Measurements from ENCODE around the gene SNRK.

The SNRK gene

GRCh38 chr3:43309372-43310305 is 23.3 kb downstream of the SNRK start:
- DNase-seq (ENCODE audit: low read depth) = no peak

- DNase-seq (ENCODE audit: low read depth) = no peak
Observed at GRCh38 chr3:43316783-43317460, 30.6 kb downstream of the SNRK start.

DNA sequence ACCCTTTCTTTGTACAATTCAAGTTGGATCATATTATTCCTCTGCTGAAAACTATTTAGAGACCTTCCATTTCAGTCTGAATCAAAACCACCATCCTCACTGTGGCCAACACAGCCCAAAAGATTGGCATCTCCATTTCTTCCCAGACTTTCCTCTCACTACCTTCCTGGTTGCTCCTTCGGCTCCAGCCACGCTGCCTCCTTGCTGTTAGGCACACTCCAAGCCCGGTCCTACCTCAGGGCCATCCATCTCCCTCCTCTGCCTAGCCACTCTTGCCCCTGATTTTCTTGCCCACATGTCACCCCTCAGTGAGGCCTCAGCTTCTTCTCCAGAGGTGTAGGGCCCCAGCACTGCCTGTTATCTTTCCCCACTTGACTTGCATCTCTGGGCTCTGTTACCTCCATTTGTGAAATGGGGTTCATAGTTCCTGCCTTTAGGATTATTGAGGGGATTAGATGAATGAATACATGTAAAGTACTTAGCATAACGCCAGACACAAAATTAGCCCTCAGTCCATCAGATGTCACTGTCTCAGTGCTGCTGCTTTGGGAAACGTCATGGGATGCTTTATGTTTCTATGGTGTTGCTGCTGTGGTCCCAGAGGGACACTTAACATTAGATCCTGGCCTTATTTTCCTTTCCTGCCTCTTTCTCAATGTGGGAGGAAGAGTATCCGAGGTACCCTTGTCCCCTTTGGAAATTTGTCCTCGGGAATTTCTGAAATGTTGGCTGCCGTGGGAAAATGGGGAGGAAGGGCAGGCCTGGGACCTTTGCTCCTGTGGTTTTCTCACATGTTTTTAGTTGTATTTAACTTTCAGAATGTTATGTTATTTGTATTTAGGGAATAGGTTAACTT is 31.3 kb downstream of the SNRK start:
- no peak for DNase-seq (ENCODE audit: low read depth)

DNA sequence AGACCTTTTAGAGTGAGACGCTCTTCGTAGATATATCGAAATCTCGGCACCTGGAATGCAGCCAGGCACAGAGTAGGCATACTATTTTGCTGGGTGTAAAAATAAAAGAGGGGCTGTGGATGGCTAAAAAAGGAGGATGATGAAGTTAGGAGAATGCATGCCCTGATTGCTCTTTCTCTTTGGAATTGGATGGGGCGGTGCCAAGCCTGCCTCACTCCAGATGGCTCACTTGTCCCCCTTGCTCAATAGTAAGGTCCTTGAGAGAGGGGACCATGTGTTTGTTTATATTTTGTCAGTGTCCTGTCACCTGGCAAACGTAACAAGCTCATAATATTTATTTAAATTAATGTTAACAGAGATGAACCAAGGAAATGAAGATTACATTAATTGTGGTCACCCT is 33.0 kb downstream of the SNRK start:
- no peak for DNase-seq (ENCODE audit: low read depth)

GRCh38 chr3:43319794-43320193 is 33.5 kb downstream of the SNRK start:
- DNase-seq (ENCODE audit: low read depth) = no peak

GRCh38 chr3:43320288-43320687 is 33.9 kb downstream of the SNRK start:
- DNase-seq (ENCODE audit: low read depth) = no peak

GRCh38 chr3:43323541-43323940 is 37.2 kb downstream of the SNRK start:
- no peak for DNase-seq (ENCODE audit: low read depth)

DNA sequence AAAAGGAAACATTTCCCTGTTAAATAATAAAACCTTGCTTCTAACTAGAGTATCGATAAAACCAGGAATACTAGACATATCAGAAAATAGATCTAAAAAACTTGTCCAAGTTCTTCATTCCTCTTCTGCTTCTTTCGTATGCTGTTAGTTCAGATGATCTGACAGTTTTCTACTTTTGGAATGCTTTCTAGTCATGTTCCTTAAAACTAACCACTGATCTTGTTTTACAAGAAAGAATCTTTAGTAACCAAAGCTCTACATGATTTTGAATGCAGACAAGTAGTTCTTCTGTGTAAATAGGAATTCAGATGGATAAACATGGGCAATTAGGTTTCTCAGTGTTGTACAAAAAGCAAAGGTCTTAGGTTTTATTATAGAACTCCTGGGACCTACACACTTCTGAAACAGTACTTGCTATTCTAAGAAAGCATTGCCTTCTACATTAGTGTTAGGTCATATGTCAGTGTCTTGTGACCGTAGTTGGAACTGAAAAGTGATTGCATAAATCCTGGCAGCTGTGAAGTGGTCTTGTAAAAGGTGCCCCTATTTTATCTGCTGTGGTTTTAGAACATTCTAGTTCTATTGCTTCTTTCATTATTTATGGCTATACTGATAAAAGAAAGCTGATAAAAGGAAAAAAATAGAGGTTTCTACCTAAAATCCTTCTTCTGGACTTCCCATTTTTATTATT is 40.7 kb downstream of the SNRK start:
- DNase-seq (ENCODE audit: low read depth) = no peak

GRCh38 chr3:43327582-43327979 is 41.2 kb downstream of the SNRK start:
- no peak for DNase-seq (ENCODE audit: low read depth)

DNA sequence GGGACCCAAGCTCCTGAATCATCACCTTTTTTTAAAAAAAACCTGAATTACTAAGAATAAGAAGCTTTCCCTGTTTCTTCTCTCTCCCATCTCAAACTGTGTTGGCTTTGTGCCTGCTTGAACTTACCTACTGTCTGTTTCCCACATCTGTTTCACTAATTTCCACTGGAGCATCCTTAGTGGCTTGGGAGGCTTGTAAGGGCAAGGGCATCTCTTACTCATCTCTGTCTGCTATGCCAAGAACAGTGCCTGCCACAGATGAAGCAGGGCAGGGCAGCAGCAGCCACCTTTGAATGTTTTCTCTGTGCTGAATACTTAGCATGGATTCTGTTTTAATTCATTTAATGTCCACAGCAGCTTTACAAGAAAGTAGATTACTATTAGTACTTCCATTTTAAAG is 42.3 kb downstream of the SNRK start:
- no peak for DNase-seq (ENCODE audit: low read depth)

DNA sequence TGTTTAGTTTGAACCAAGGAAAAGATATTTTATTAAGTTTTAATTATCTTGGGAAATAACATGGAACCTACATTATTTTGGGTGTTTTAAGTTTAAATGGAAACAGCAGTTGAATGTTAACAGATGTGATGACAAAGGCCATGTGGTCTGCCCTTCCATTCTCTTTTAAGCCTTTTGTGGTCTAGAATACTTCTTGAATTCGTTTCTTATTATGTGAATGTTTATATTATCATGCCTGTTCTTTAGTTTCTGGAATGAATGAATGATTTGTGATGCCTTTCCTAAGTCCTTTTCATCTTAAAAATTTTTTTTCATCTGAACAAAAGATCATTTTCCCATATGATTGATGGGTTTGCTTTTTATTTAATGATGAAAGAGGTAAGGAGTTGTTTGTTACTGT is 44.6 kb downstream of the SNRK start:
- no peak for DNase-seq (ENCODE audit: low read depth)

DNA sequence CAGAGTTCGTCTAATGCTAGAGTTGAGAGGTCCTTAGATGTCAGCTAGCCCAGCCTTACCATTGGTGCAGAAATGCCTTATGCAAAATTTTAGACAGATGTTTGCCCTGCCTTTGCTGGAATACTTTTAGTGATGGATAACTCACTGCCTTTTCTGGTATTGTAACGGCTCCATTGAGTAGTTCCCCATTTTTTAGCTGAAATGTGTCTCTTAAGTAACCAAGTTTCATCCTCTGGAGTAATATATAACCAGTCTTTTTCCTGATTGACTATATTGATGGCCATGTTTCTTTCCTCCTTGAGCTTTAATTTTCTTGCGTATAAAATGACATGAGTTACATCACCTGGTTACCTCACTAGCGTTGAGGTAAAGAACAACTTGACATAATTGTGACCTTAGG is 45.0 kb downstream of the SNRK start:
- no peak for DNase-seq (ENCODE audit: low read depth)

- DNase-seq (ENCODE audit: low read depth) = no peak
Observed at GRCh38 chr3:43334976-43335375, 48.6 kb downstream of the SNRK start.

- DNase-seq (ENCODE audit: low read depth) = no peak
Observed at GRCh38 chr3:43335799-43336198, 49.5 kb downstream of the SNRK start.

DNA sequence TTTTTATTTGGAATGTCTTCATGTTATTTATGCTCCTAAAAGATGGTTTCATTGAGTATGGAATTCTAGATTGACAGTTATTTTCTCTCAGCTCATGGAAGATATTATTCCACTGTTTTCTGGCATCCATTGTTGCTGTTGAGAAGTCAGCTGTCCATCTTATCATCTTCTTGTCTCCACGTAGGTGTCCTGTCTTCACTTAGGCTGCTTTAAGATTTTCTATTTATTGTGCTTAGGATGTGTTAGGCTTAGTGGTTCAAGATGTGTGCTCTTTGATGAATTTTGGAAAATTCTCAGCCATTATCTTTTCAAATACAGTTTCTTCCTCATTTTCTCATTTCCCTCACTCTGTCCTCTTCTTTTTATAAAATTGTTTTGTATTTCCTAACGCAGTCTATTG is 52.0 kb downstream of the SNRK start:
- DNase-seq (ENCODE audit: low read depth) = no peak

GRCh38 chr3:43340403-43340802 is 54.1 kb downstream of the SNRK start:
- no peak for DNase-seq (ENCODE audit: low read depth)

- no peak for DNase-seq (ENCODE audit: low read depth)
Observed at GRCh38 chr3:43341788-43342187, 55.4 kb downstream of the SNRK start.

GRCh38 chr3:43343185-43343584 is 56.8 kb downstream of the SNRK start:
- no peak for DNase-seq (ENCODE audit: low read depth)

DNA sequence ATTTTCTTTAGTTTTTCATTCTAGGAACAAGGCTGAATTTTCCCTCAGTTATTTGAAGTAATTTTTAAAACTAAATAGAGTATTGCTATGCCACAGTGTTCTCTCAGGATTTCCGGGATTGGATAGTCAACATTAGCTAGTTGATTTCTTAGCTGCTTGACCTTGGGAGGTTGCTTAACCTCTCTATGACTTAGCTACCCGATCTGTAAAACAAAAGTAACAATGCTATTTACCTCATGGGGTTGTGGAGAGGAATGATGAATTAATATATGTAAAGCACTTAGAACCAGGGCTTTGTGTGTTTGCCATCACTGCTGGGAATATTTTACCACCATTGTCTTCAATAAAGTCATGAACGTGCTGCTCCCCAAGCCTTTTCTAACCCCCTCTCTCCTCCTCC is 57.5 kb downstream of the SNRK start:
- DNase-seq (ENCODE audit: low read depth) = no peak

GRCh38 chr3:43344520-43344919 is 58.2 kb downstream of the SNRK start:
- DNase-seq (ENCODE audit: low read depth) = no peak

- DNase-seq (ENCODE audit: low read depth) = no peak
Observed at GRCh38 chr3:43345246-43345645, 58.9 kb downstream of the SNRK start.

DNA sequence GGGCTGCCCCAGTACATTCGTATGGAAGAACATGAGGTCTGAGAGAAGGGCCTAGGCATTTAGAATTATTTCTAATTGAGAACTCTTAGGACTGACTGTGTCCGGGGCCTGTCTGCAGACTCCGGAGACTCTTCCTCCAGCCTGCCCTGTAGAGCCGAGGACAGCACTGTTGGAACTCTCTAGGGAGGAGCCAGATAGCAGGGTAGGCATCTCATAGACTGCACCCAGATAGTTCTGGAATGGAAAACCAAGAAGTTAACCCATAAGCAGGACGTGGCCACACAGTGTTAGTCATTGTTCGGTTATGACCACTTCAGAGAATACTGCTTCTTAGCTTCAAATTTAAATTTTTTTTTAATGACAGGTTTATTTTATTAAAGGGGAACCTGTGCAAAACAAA is 59.5 kb downstream of the SNRK start:
- DNase-seq (ENCODE audit: low read depth) = no peak

Data from activated T-cell treated with anti-CD3 and anti-CD28 coated beads for 1 hour (primary cell).